H1 (cell line): ENCODE measurements around the gene PRC1. TPM values are rescaled to one million over a fixed set of nuclear protein-coding genes. Genes with fewer than 3 reads are reported as not detected.

Experiments
- CTCF ChIA-PET: fragments of 300-600 bp; sonication (Branson Sonifier 250); formaldehyde crosslinking; loops from one replicate; lab custom pipeline; 2021; ENCODE audit not compliant: partially characterized antibody; lab: Charles Lee
- POLR2A ChIA-PET: fragments of 300-600 bp; sonication (Branson Sonifier 250); formaldehyde crosslinking; loops from one replicate; lab custom pipeline; 2021; ENCODE audit warnings: inconsistent platforms; ENCODE audit not compliant: partially characterized antibody; lab: Charles Lee
- DNase-seq, 2 experiments: peaks; one replicate each; pipeline versions ENCODE4 v3.0.0 to v3.0.0-alpha.2; 2010 to 2022; ENCODE audit warnings: low spot score in 2 of 2, low read depth in 1 of 2, mixed read lengths in 1 of 2
- FAIRE-seq: peaks from 2 replicates; lab custom pipeline; 2011; peaks lifted over from hg19 to GRCh38; lab: Jason Lieb, UNC
- H2AFZ ChIP-seq: 2 replicates; pipeline ENCODE4 v1.8.1; 2012; ENCODE audit warnings: low read length, inconsistent platforms
- H2AK5ac ChIP-seq: 2 replicates; pipeline ENCODE4 v1.6.1; 2013; ENCODE audit warnings: low read depth, low read length
- H2BK120ac ChIP-seq: replicated peaks from 2 replicates; pipeline ENCODE3; 2013; ENCODE audit warnings: low read depth, low read length, inconsistent platforms
- H2BK12ac ChIP-seq: 2 replicates; pipeline ENCODE4 v1.6.1; 2013; ENCODE audit warnings: low read depth, low read length
- H2BK15ac ChIP-seq: 2 replicates; pipeline ENCODE4 v1.6.1; 2013; ENCODE audit warnings: low read length
- H2BK20ac ChIP-seq: 2 replicates; pipeline ENCODE4 v1.6.1; 2013; ENCODE audit warnings: low read length
- H2BK5ac ChIP-seq: 2 replicates; pipeline ENCODE4 v1.6.1; 2013; ENCODE audit warnings: low read depth, low read length
- H3K14ac ChIP-seq: 2 replicates; pipeline ENCODE4 v1.6.1; 2013; ENCODE audit warnings: inconsistent platforms; ENCODE audit not compliant: insufficient read length
- H3K18ac ChIP-seq: 2 replicates; pipeline ENCODE4 v1.6.1; 2013; ENCODE audit warnings: low read length; ENCODE audit errors: extremely low read depth
- H3K23ac ChIP-seq: 2 replicates; pipeline ENCODE4 v1.6.1; 2013; ENCODE audit warnings: inconsistent platforms; ENCODE audit not compliant: insufficient read length
- H3K23me2 ChIP-seq: 2 replicates; pipeline ENCODE4 v1.6.1; 2013; ENCODE audit warnings: low read depth, low read length
- H3K27ac ChIP-seq: 2 replicates; pipeline ENCODE4 v1.6.1; 2011; ENCODE audit warnings: low read depth, low read length, inconsistent platforms
- H3K27me3 ChIP-seq, 4 experiments: replicated peaks in 1 of 4; 1 replicate in 1 of 4; 2 replicates in 3 of 4; pipeline versions ENCODE4 v1.6.1 to v1.8.1; 2011 to 2013; ENCODE audit warnings: low read length in 3 of 4, mild to moderate bottlenecking in 3 of 4, inconsistent platforms in 2 of 4, mixed read lengths in 2 of 4, moderate library complexity in 1 of 4; ENCODE audit not compliant: control insufficient read depth in 3 of 4, insufficient read depth in 3 of 4; ENCODE audit errors: extremely low read depth in 1 of 4
- H3K36me3 ChIP-seq, 4 experiments: 2 replicates each; pipeline versions ENCODE4 v1.6.1 to v1.8.1; 2011 to 2013; ENCODE audit warnings: mild to moderate bottlenecking in 4 of 4, low read length in 3 of 4, moderate library complexity in 2 of 4, control low read depth in 1 of 4, inconsistent platforms in 1 of 4; ENCODE audit not compliant: insufficient read depth in 4 of 4, control insufficient read depth in 2 of 4
- H3K4ac ChIP-seq: replicated peaks from 2 replicates; pipeline ENCODE3; 2013; ENCODE audit warnings: low read length, low read depth, mixed read lengths, inconsistent platforms; ENCODE audit not compliant: insufficient read length
- H3K4me1 ChIP-seq, 4 experiments: replicated peaks in 1 of 4; 1 replicate in 1 of 4; 2 replicates in 3 of 4; pipeline versions ENCODE4 v1.6.1 to v1.8.1; 2011 to 2013; ENCODE audit warnings: low read length in 3 of 4, inconsistent platforms in 2 of 4, mixed read lengths in 1 of 4; ENCODE audit not compliant: insufficient read depth in 4 of 4, control insufficient read depth in 3 of 4
- H3K4me2 ChIP-seq, 2 experiments: 2 replicates each; pipeline versions ENCODE4 v1.6.1 to v1.8.1; 2011 to 2013; ENCODE audit warnings: low read depth in 2 of 2, low read length in 2 of 2, control low read depth in 1 of 2, inconsistent platforms in 1 of 2, mild to moderate bottlenecking in 1 of 2; ENCODE audit not compliant: insufficient read depth in 1 of 2
- H3K4me3 ChIP-seq, 4 experiments: fragments of 200-600, 300-600 bp in 1 of 4; sonication (generic), shearing (Covaris generic), sonication (Bioruptor Twin) in 1 of 4; 2 replicates each; pipeline versions ENCODE4 v1.5.1 to v1.8.1; 2011 to 2016; ENCODE audit warnings: low read length in 4 of 4, low read depth in 3 of 4, control low read depth in 2 of 4, inconsistent platforms in 2 of 4, mild to moderate bottlenecking in 2 of 4, mixed read lengths in 1 of 4, moderate library complexity in 1 of 4; ENCODE audit not compliant: insufficient read depth in 2 of 4; ENCODE audit errors: extremely low read depth in 1 of 4
- H3K56ac ChIP-seq: replicated peaks from 2 replicates; pipeline ENCODE3; 2013; ENCODE audit warnings: low read depth, mild to moderate bottlenecking, mixed read lengths, low read length, inconsistent platforms; ENCODE audit not compliant: insufficient read length
- H3K79me1 ChIP-seq: 2 replicates; pipeline ENCODE4 v1.6.1; 2013; ENCODE audit warnings: low read depth, low read length, control low read depth
- H3K79me2 ChIP-seq, 2 experiments: 2 replicates each; pipeline versions ENCODE4 v1.6.1 to v1.8.1; 2012 to 2013; ENCODE audit warnings: low read length in 2 of 2, mild to moderate bottlenecking in 2 of 2, inconsistent platforms in 1 of 2; ENCODE audit not compliant: insufficient read depth in 2 of 2, control insufficient read depth in 1 of 2
- H3K9ac ChIP-seq, 4 experiments: replicated peaks in 1 of 4; 1 replicate in 1 of 4; 2 replicates in 3 of 4; pipeline versions ENCODE4 v1.6.1 to v1.8.1; 2011 to 2013; ENCODE audit warnings: low read depth in 3 of 4, low read length in 3 of 4, control low read depth in 2 of 4, mild to moderate bottlenecking in 2 of 4, moderate library complexity in 2 of 4, inconsistent platforms in 1 of 4; ENCODE audit errors: extremely low read depth in 1 of 4
- H3K9me3 ChIP-seq, 2 experiments: 2 replicates each; pipeline versions ENCODE4 v1.6.1 to v1.8.1; 2012 to 2013; ENCODE audit warnings: mild to moderate bottlenecking in 2 of 2, moderate library complexity in 2 of 2, control low read depth in 1 of 2, inconsistent platforms in 1 of 2, low read depth in 1 of 2, low read length in 1 of 2, mixed read lengths in 1 of 2; ENCODE audit not compliant: insufficient read depth in 2 of 2
- H4K20me1 ChIP-seq, 2 experiments: replicated peaks in 1 of 2; 2 replicates each; pipeline versions ENCODE3 to v1.8.1; 2011 to 2013; ENCODE audit warnings: inconsistent platforms in 2 of 2, low read length in 2 of 2, mild to moderate bottlenecking in 1 of 2; ENCODE audit not compliant: insufficient read depth in 2 of 2, control insufficient read depth in 1 of 2
- H4K5ac ChIP-seq: 2 replicates; pipeline ENCODE4 v1.6.1; 2013; ENCODE audit warnings: low read length, low read depth, mixed read lengths, inconsistent platforms; ENCODE audit not compliant: insufficient read length
- H4K8ac ChIP-seq: 2 replicates; pipeline ENCODE4 v1.8.0; 2013; ENCODE audit warnings: mild to moderate bottlenecking, moderate library complexity, low read length, inconsistent platforms; ENCODE audit not compliant: insufficient read depth; ENCODE audit errors: extremely low read depth
- H4K91ac ChIP-seq: replicated peaks from 2 replicates; pipeline ENCODE3; 2013; ENCODE audit warnings: low read length, mixed read lengths, inconsistent platforms; ENCODE audit not compliant: insufficient read length
- HDAC2 ChIP-seq, 2 experiments: fragments of 300-600 bp in 1 of 2; sonication (generic) in 1 of 2; IDR thresholded peaks; 2 replicates each; pipeline ENCODE4 v1.6.1; 2011 to 2012; ENCODE audit warnings: low read depth in 2 of 2, low read length in 2 of 2, mild to moderate bottlenecking in 2 of 2, moderate library complexity in 2 of 2, borderline replicate concordance in 1 of 2, inconsistent platforms in 1 of 2
- HDAC6 ChIP-seq: IDR thresholded peaks from one replicate; pipeline ENCODE4 v1.7.1; 2012; ENCODE audit warnings: low read depth, mild to moderate bottlenecking, inconsistent platforms, low read length, moderate library complexity
- TCF12 ChIP-seq: IDR thresholded peaks from 2 replicates; pipeline ENCODE4 v1.6.1; 2011; ENCODE audit warnings: low read depth, mild to moderate bottlenecking, low read length
- WGBS, 2 experiments: shearing (Covaris generic) in 1 of 2; methylation state at CpG; one replicate each; pipeline versions ENCODE4 v1.1.6 to v1.1.7; 2013 to 2015; ENCODE audit warnings: low lambda C conversion rate in 2 of 2, mixed read lengths in 2 of 2, inconsistent platforms in 1 of 2, low coverage in 1 of 2, missing lambda C conversion rate in 1 of 2; ENCODE audit not compliant: insufficient replicate concordance in 2 of 2, insufficient coverage in 1 of 2, insufficient read length in 1 of 2; ENCODE audit errors: extremely low coverage in 1 of 2, missing lambda C conversion rate in 1 of 2; 5-methylcytosine and 5-hydroxymethylcytosine counted together
- polyA plus RNA-seq, 7 experiments: library from polyadenylated mRNA; depleted of rRNA in 3 of 7; stranded (reverse) in 5 of 7; unstranded in 2 of 7; fragments of >200 nt in 5 of 7; fragments of 200-250 nt in 2 of 7; gene quantifications; 1 replicate in 5 of 7; 2 replicates in 1 of 7; 4 replicates in 1 of 7; pipeline versions ENCODE4 v1.2.1 to v1.2.3, GENCODE V29; 2011 to 2013; ENCODE audit warnings: missing spikeins in 2 of 7, mixed read lengths in 2 of 7
- total RNA-seq: library from RNA; stranded (reverse); fragmentation: NEBNext Ultra II Directional; extraction: Animal tissue kit (Norgen Biotek cat#: 25700); gene quantifications from 2 replicates; pipeline ENCODE4 v1.2.1, GENCODE V29; 2021

PRC1 gene
- total and polyA plus RNA-seq, 2 of the 8 experiments (the other 6 are each of a cell fraction or from before 2014, with no cell fraction given): 90.7 to 181 TPM

GRCh38 chr15:91021516-91022074, 27.3 kb upstream of the PRC1 start:
- ChIA-PET CTCF (interaction anchor here (0.7 to 2.9 kb wide), 12 partner anchors 9 to 247 kb away, joined by 3 to 16 read pairs (median 3); partner anchors contain the start of gene UNC45A), POLR2A (interaction anchor here (0.7 to 2.2 kb wide), 9 partner anchors 9 to 182 kb away, joined by 3 to 7 read pairs (median 3); partner anchors contain the start of gene RCCD1)
- no peak overlapping the region for H2BK20ac ChIP-seq
- H3K27me3 ChIP-seq: no peaks in the 10 kb centered on the region
- H3K23me2 ChIP-seq: peaks cover 6% of the 10 kb centered on the region; the same call in 1 of the 2 replicates
- H3K56ac ChIP-seq: no peak overlapping the region
- peak overlapping the region; percentile 74 to 99 (median 91) for H3K4me3 ChIP-seq
- WGBS, 2 experiments: 33% methylated on average over 4 of the region's 4 CpGs; no CpG with 5 or more reads in 1 of the 2 experiments
- TF ChIP-seq HDAC2 (IDR thresholded peaks at IDR 0.05; ENCODE audit: borderline replicate concordance in 1 of 2, low read depth in 2 of 2, low read length in 2 of 2): no peak
- TF ChIP-seq TCF12: no peak
- TF ChIP-seq HDAC6: no peak
- peaks cover 6% of the 10 kb centered on the region; the same call in 1 of the 2 replicates for H3K79me1 ChIP-seq
- DNase-seq: no peak
- H3K9me3 ChIP-seq: no peaks in the 10 kb centered on the region
- H2AFZ ChIP-seq: peak overlapping the region; percentile 80
- peak overlapping the region; percentile 75 for H3K18ac ChIP-seq
- H4K5ac ChIP-seq: no peak overlapping the region
- peaks cover 0 to 3% of the 10 kb centered on the region in 2 experiments for H4K20me1 ChIP-seq
- H2AK5ac ChIP-seq: no peak overlapping the region
- peak overlapping the region; percentile 85 to 95 for H3K4me2 ChIP-seq
- no peak overlapping the region for H4K8ac ChIP-seq
- H3K4ac ChIP-seq: no peak overlapping the region
- H3K27ac ChIP-seq: no peak overlapping the region; the same call in 1 of the 2 replicates
- peak overlapping the region; percentile 61 to 78 (median 71) for H3K9ac ChIP-seq
- FAIRE-seq: no peak
- H3K4me1 ChIP-seq: peaks cover 0 to 3% (median 1%) of the 10 kb centered on the region in 4 experiments; a peak in 3 of 7 replicates
- no peak overlapping the region for H4K91ac ChIP-seq
- H3K14ac ChIP-seq: no peak overlapping the region
- H2BK120ac ChIP-seq: no peak overlapping the region
- H2BK12ac ChIP-seq: no peak overlapping the region
- H3K36me3 ChIP-seq: peaks cover 0 to 2% (median 0%) of the 10 kb centered on the region in 4 experiments; a peak in 1 of 8 replicates
- H2BK5ac ChIP-seq: peak overlapping the region; percentile 61; the same call in 1 of the 2 replicates
- no peak overlapping the region; the same call in 1 of the 2 replicates for H2BK15ac ChIP-seq
- H3K23ac ChIP-seq: no peak overlapping the region
- H3K79me2 ChIP-seq: peaks cover 0 to 15% of the 10 kb centered on the region in 2 experiments; a peak in 2 of 4 replicates
